Activated CD4-positive, alpha-beta T cell treated with anti-CD3 and anti-CD28 coated beads, Interleukin-2, Interleukin-4, amounts not matched to agents 100 ng/mL and 50 ng/mL, durations not matched to agents 16 hours and 8 hours (primary cell): ENCODE measurements around the gene PLEKHG7.

Source experiments
- DNase-seq: peaks from one replicate; pipeline ENCODE4 v3.0.0-alpha.2; 2020; ENCODE audit warnings: low spot score

The PLEKHG7 gene

GRCh38 chr12:92707926-92708325 lies 5.1 kb downstream of the PLEKHG7 start:
- no peak for DNase-seq

- no peak for DNase-seq
Observed at GRCh38 chr12:92715625-92716024, 12.8 kb downstream of the PLEKHG7 start.

GRCh38 chr12:92717202-92717601 lies 14.4 kb downstream of the PLEKHG7 start:
- DNase-seq, result no peak

- DNase-seq, result no peak
Observed at GRCh38 chr12:92718483-92718990, 15.7 kb downstream of the PLEKHG7 start.

- no peak for DNase-seq
Observed at GRCh38 chr12:92719674-92720073, 16.9 kb downstream of the PLEKHG7 start.

GRCh38 chr12:92721130-92721529 lies 18.3 kb downstream of the PLEKHG7 start:
- no peak for DNase-seq

- DNase-seq, result no peak
Observed at GRCh38 chr12:92721656-92722055, 18.9 kb downstream of the PLEKHG7 start.

DNA sequence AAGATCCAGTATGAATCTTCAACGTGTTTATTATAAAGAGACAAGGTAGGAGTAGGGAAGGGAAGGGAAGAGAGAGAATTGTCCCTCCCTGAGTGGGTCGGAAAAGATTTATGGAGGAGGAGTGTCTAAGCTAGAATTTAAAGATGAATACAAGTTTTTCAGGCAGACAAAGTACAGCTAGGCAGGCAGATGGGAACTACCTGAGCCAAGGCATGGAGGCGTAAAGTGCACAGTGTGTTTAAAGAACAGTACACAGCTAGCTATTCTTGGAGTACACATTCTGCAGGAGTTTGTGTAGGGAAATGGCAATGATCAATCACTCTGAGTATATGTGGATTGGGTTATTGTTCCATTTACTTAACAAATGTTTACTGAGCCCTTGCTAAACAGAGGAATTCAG lies 20.1 kb downstream of the PLEKHG7 start:
- DNase-seq, result no peak

DNA sequence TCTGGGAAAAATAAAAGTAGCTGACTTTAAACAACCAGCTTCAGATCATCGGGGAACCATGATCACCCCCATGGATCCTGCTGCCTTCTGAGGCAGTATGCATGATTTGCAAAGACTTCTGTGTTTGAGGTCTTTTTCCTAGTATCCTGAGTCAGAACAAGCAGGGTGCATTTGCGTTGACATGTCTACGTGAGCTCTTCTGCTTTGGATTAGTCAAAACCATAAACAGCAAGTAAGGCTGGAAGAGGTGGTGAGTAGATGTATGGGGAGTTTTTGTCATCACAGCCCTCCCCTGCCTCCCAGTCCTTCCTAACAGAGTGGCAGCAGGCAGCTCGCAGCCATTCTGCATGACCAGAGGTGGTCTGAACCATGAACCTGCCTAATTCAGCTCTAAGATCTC lies 24.1 kb downstream of the PLEKHG7 start:
- peak; percentile 16 for DNase-seq

DNA sequence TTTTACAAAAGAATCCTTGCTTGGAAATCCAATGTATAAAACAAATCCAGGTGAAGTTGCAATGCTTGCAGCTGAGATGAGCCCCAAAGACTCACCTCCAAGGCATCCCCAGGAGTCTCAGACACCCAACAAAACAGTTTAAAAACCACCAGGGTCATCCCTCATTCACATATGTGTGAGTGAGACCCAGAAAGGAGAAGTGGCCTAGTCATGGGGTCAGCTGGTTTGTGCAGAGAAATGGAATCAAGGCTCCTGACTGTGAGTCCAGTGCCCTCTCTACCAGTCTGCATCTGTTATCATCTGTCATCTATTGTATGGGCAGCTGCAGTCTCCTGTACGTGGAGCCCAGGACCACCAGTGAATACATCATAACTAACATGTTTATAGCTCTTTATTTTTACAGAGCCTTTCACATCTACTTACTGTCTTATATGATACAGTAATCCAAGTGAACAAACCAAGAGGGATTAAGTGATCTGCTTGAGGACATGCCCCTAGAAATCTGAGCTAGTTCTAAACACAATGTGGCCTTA lies 27.1 kb downstream of the PLEKHG7 start:
- DNase-seq, result no peak

DNA sequence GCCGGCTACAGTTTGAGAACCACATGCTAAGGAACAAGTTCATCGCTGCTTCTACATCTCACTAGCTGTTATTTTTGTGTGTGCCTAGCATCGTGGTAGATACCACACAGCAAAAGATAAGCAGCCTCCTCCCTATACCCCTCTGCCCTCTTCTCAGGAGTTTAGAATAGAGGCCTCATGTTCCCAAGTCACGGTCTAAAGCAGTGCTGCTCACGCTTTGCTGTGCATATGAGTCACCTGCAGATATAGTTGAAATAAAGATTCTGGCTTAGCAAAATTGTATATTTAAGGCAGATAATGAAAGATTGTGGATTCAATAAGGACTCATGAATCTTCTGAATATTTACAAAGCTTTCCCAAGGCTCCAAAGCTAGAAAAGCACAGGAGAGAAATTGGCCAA lies 28.0 kb downstream of the PLEKHG7 start:
- no peak for DNase-seq

DNA sequence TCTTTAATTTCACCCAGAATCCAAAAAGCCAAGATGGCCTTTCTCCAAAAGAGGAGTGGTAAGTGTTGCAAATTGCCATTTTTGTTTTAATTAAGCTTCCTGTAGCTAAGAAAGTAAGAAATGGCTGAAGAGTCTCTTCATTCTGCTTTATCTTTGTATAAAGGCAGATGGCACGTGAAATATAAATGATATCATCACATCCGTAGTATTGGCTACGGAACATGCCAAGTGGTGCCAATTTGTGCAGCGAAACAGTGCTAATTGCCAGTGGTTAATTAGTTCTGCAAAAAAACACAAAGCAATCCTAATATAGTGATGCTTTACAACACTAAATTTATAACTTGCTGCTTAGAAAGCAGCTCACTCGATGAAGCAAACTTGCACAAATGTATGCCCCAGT lies 29.4 kb downstream of the PLEKHG7 start:
- DNase-seq, result no peak

DNA sequence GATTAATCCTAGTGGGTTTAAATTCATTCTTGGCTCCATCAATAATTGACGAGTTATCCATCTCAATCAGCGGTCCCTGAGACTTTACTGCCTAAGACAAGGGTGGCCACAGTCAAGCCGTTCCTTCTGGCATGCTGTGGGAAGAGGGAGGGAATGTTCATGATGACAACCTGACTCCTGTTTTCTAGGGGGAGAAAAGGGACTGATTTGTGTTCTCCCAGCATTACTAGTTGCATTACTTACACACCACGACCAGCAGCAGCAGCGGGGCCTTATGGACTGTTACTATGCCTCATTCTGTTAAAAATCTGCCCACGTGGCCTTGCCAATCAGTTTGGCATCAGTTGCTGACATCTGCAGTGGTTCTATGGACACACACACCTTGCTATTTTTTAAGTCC lies 29.9 kb downstream of the PLEKHG7 start:
- DNase-seq, result no peak

GRCh38 chr12:92733181-92733580 lies 30.4 kb downstream of the PLEKHG7 start:
- no peak for DNase-seq

DNA sequence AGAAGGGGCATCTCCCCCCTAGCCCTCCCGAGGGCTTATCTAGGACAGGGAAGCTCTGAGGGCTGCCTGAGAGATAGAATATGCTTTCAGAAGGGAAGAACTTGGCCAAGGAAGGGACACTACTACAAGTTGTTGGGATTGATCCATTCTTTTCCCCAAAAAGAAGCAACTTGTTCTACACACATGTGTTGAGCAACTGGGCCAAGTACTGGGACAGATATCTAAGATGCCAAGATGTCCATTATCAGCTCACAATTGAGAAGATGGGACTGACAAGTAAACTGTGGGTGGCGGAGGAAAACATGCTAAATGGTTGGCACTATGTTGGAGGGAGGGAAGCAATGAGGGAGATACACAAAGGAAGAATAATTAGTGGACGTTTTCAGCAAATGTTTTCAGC lies 30.9 kb downstream of the PLEKHG7 start:
- no peak for DNase-seq

DNA sequence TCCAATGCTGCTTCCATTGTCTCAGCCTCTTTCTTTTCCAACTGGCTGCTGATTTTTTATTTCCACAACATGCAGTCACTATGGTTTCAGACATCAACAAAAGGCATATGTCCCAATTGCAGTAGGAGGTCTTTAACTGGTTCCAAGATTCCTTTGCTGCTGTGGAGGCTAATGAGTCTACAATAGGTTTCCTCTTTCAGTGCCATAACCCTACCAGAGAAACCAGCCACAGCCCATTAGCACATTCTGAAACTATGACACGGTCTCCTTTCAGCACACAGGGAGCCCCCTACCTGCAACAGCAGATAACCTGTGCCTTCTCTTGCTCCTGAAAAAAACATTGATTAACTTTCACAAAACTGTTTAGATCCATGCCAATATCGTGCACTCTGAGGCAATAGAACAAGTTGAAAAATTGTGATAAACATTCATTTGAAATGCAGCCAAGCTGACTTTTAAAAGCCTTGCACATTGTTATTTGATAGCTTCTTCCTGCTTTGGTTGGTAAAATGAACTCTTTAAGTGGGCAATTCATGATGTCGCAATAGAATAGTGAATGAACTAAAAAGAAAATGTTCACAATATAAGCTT lies 32.4 kb downstream of the PLEKHG7 start:
- no peak for DNase-seq

- DNase-seq, result no peak
Observed at GRCh38 chr12:92736605-92737004, 33.8 kb downstream of the PLEKHG7 start.

DNA sequence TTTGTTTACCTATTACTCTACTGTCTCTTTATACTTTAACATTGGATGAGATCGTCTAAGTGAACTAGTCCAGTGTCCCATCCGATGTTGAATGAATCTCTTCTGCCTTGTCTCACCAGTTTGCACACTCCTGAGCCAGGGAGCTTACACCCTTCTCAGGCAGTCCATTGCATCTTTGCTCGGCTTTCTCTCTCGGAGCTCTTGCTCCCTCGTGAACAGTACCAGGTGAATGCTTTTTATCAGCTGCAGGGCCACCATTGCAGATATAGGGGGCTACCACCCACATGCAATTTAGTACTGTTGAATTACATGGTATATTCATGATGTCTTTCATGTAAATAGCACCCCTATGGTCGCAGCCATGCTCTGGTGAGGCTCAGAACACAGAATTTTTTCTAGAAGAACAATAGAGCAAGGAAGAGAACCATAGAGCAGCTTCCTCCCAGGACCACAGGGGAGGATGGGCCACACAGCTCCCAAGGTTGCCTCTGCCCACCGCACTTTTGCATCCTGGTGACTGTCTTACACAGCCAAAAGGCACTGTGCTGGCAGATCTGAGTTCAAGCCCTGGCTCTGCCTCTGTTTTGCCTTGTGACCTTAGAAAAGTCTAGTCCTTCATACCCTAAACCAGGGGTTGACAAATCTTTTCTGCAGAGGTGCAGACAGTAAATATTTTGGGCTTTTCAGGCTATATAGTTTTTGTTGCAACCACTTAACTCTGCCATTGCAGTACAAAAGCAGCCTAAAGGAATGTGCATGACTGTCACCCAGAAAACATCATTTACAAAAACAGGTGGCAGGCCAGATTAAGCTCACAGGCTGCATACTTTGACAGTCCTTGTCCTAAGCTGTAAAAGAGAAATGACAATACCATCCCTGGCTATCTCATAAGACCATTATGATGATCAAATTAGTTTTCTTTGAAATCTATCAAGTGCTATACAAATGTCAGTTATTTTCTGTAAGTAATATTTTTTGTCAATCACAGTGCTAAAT lies 35.4 kb downstream of the PLEKHG7 start:
- no peak for DNase-seq

DNA sequence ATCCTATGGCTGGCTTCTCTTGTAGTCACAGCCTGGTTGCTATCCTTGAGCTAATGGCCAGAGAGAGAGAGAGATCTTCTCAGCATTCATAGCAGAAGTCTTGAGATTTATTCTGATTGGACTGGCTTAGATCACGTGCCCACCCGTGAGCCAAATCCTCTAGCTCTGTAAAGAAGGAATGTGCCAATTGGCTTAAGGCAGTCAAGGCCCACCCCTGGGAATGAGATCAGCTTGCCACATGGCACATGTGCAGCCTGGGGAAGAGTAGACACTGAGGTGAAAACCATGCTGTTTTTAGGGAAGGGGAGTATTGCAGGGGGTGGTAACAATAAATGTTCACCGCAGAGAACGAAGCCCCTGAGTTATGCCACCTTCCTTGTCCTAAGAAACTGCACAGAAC lies 36.3 kb downstream of the PLEKHG7 start:
- no peak for DNase-seq

GRCh38 chr12:92740411-92740810 lies 37.6 kb downstream of the PLEKHG7 start:
- no peak for DNase-seq

DNA sequence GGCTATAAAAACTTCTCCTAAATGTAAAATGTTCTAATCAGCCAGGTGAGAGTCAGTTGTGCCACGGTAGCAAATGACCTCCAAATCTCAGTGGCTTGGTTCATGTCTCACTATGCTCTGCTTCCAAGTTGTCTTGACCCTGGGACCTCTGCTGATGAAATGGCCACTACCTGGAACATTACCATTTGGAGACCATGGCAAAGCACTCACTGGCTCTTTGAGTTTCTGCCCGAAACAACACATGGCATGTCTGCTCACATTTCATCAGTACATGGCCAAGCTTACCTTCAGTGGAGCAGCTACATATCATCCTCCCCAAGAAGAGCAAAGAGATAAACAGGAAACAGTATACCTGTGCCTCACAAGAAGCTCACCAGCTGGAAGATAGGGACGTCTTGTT lies 40.2 kb downstream of the PLEKHG7 start:
- DNase-seq, result no peak

GRCh38 chr12:92745856-92746550 lies 43.2 kb downstream of the PLEKHG7 start:
- no peak for DNase-seq
